K562 (cell line): ENCODE results near the gene INSIG1.

Experiments used
- CTCF ChIP-seq, 3 experiments: IDR thresholded peaks in 2 of 3; conservative IDR thresholded peaks in 1 of 3; 2 replicates each; pipeline ENCODE4 v1.5.1; 2011 to 2012; ENCODE audit warnings: low read length in 3 of 3, mild to moderate bottlenecking in 3 of 3, control low read depth in 2 of 3, improper control_type of control experiment in 1 of 3, inconsistent platforms in 1 of 3, low read depth in 1 of 3, mixed read lengths in 1 of 3, moderate library complexity in 1 of 3; ENCODE audit not compliant: insufficient read depth in 2 of 3
- FOXK1 ChIP-seq: sonication (generic); formaldehyde crosslinking; IDR thresholded peaks from 2 replicates; pipeline ENCODE4 v1.8.0; 2022; ENCODE audit warnings: missing genetic modification reagents, mild to moderate bottlenecking, borderline replicate concordance
- JUN ChIP-seq, 2 experiments: sonication (generic) in 1 of 2; formaldehyde crosslinking in 1 of 2; IDR thresholded peaks; 2 replicates each; pipeline versions ENCODE4 v1.6.1 to v1.8.0; 2012 to 2022; ENCODE audit warnings: borderline replicate concordance in 2 of 2, mild to moderate bottlenecking in 2 of 2, improper control_type of control experiment in 1 of 2, low read depth in 1 of 2, low read length in 1 of 2, missing genetic modification reagents in 1 of 2
- MAFK ChIP-seq: IDR thresholded peaks from 2 replicates; pipeline ENCODE4 v1.6.1; 2011; ENCODE audit warnings: low read length, improper control_type of control experiment
- SETDB1 ChIP-seq: IDR thresholded peaks from one replicate; pipeline ENCODE4 v1.6.1; 2012; ENCODE audit warnings: low read length, control low read depth, inconsistent platforms
- TAF1 ChIP-seq: IDR thresholded peaks from 2 replicates; pipeline ENCODE4 v1.6.1; 2011; ENCODE audit warnings: mild to moderate bottlenecking, low read length, moderate library complexity; ENCODE audit not compliant: insufficient read depth, control insufficient read depth, severe bottlenecking; ENCODE audit errors: extremely low read depth
- TCF7 ChIP-seq: sonication (generic); IDR thresholded peaks from 2 replicates; pipeline ENCODE4 v1.6.1; 2016; ENCODE audit warnings: antibody characterized with exemption, borderline replicate concordance
- ZBTB43 ChIP-seq: sonication (generic); formaldehyde crosslinking; IDR thresholded peaks from 2 replicates; pipeline ENCODE4 v1.8.0; 2023; ENCODE audit warnings: mild to moderate bottlenecking, missing genetic modification reagents
- ZNF146 ChIP-seq: IDR thresholded peaks from one replicate; pipeline ENCODE4 v1.6.1; 2018; ENCODE audit warnings: missing compliant biosample characterization; ENCODE audit not compliant: unreplicated experiment
- ZNF174 ChIP-seq: fragments of 250-450 bp; sonication (Bioruptor Pico); IDR thresholded peaks from 2 replicates; pipeline ENCODE4 v1.4.0; 2020; ENCODE audit warnings: mild to moderate bottlenecking
- ZNF274 ChIP-seq: IDR thresholded peaks from 2 replicates; pipeline ENCODE4 v1.6.1; 2011; ENCODE audit warnings: low read depth, mild to moderate bottlenecking, low read length, moderate library complexity, borderline replicate concordance
- ZNF583 ChIP-seq: fragments of 250-450 bp; sonication (Bioruptor Pico); IDR thresholded peaks from 2 replicates; pipeline ENCODE4 v1.4.0; 2020
- TF ChIP-seq, protein P1 (sequence below): fragments of 450-650 bp; IDR thresholded peaks from 2 replicates; pipeline ENCODE4 v1.6.1; 2017; ENCODE audit warnings: antibody characterized with exemption, mild to moderate bottlenecking

DNA sequence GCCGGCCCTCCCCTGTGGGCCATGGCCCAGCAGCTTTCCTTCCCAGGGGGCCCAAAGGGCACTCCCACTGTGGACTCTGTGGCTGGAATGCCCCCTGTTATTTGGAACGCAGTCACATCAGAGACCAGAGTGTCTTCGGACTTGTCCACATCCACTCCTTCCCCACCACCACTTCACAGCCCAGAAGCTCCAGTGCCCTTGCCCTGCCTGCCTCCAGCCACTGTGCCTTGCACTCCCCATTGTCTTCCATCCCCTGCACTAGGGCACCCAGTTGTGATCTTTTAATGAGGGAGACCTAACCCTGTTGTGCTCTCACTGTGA is 19.4 kb downstream of the INSIG1 start:
- TF ChIP-seq ZNF146 (CRISPR knock-in tag): no peak
- TF ChIP-seq ZNF174 (CRISPR knock-in tag): no peak
- no peak for TF ChIP-seq TAF1
- TF ChIP-seq ZNF274: no peak
- TF ChIP-seq ZBTB43 (CRISPR knock-in tag): no peak
- TF ChIP-seq MAFK: no peak
- TF ChIP-seq ZNF583 (CRISPR knock-in tag): no peak
- TF ChIP-seq JUN (IDR thresholded peaks at IDR 0.05; ENCODE audit: borderline replicate concordance, low read depth, low read length): no peak
- no peak for TF ChIP-seq JUN (CRISPR knock-in tag; IDR thresholded peaks at IDR 0.05; ENCODE audit: borderline replicate concordance)
- TF ChIP-seq, protein P1, sequence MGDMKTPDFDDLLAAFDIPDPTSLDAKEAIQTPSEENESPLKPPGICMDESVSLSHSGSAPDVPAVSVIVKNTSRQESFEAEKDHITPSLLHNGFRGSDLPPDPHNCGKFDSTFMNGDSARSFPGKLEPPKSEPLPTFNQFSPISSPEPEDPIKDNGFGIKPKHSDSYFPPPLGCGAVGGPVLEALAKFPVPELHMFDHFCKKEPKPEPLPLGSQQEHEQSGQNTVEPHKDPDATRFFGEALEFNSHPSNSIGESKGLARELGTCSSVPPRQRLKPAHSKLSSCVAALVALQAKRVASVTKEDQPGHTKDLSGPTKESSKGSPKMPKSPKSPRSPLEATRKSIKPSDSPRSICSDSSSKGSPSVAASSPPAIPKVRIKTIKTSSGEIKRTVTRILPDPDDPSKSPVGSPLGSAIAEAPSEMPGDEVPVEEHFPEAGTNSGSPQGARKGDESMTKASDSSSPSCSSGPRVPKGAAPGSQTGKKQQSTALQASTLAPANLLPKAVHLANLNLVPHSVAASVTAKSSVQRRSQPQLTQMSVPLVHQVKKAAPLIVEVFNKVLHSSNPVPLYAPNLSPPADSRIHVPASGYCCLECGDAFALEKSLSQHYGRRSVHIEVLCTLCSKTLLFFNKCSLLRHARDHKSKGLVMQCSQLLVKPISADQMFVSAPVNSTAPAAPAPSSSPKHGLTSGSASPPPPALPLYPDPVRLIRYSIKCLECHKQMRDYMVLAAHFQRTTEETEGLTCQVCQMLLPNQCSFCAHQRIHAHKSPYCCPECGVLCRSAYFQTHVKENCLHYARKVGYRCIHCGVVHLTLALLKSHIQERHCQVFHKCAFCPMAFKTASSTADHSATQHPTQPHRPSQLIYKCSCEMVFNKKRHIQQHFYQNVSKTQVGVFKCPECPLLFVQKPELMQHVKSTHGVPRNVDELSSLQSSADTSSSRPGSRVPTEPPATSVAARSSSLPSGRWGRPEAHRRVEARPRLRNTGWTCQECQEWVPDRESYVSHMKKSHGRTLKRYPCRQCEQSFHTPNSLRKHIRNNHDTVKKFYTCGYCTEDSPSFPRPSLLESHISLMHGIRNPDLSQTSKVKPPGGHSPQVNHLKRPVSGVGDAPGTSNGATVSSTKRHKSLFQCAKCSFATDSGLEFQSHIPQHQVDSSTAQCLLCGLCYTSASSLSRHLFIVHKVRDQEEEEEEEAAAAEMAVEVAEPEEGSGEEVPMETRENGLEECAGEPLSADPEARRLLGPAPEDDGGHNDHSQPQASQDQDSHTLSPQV: no peak
- TF ChIP-seq SETDB1: no peak
- TF ChIP-seq TCF7: no peak
- no peak for TF ChIP-seq CTCF (IDR thresholded peaks at IDR 0.05 in 2 of 3, conservative IDR thresholded peaks at IDR 0.05 in 1 of 3; ENCODE audit: insufficient read depth in 2 of 3, low read depth in 1 of 3, low read length in 3 of 3)
- TF ChIP-seq FOXK1 (CRISPR knock-in tag): no peak
